ENCODE results near the gene FAM186B.
A peak's percentile ranks its signal among the peaks of the same experiment; 100 is the strongest.

The FAM186B gene

GRCh38 chr12:49552014-49552413 is 53.4 kb downstream of the FAM186B start:
- DNase-seq (ENCODE audit: low spot score), result no peak

GRCh38 chr12:49550693-49551252 is 54.7 kb downstream of the FAM186B start:
- DNase-seq (ENCODE audit: low spot score), result no peak

- DNase-seq (ENCODE audit: low spot score), result no peak
Measured at GRCh38 chr12:49549735-49550692, 55.4 kb downstream of the FAM186B start.

- DNase-seq (ENCODE audit: low spot score), result no peak
Measured at GRCh38 chr12:49548822-49549648, 56.4 kb downstream of the FAM186B start.

GRCh38 chr12:49548481-49548821 is 57.0 kb downstream of the FAM186B start:
- no peak for DNase-seq (ENCODE audit: low spot score)

GRCh38 chr12:49547090-49547690 is 58.2 kb downstream of the FAM186B start:
- no peak for DNase-seq (ENCODE audit: low spot score)

GRCh38 chr12:49546481-49546880 is 59.0 kb downstream of the FAM186B start:
- DNase-seq (ENCODE audit: low spot score), result no peak

GRCh38 chr12:49545815-49546214 is 59.6 kb downstream of the FAM186B start:
- DNase-seq (ENCODE audit: low spot score), result no peak

- no peak for DNase-seq (ENCODE audit: low spot score)
Measured at GRCh38 chr12:49543914-49544815, 61.3 kb downstream of the FAM186B start.

- DNase-seq (ENCODE audit: low spot score), result no peak
Measured at GRCh38 chr12:49543221-49543913, 62.1 kb downstream of the FAM186B start.

GRCh38 chr12:49542592-49543160 is 62.8 kb downstream of the FAM186B start:
- DNase-seq (ENCODE audit: low spot score), result no peak

GRCh38 chr12:49541911-49542505 is 63.4 kb downstream of the FAM186B start:
- DNase-seq (ENCODE audit: low spot score), result no peak

GRCh38 chr12:49541140-49541861 is 64.1 kb downstream of the FAM186B start:
- DNase-seq (ENCODE audit: low spot score), result no peak

GRCh38 chr12:49540229-49541139 is 65.0 kb downstream of the FAM186B start:
- peak; percentile 81 for DNase-seq (ENCODE audit: low spot score)

GRCh38 chr12:49539406-49540228 is 65.8 kb downstream of the FAM186B start:
- no peak for DNase-seq (ENCODE audit: low spot score)

- DNase-seq (ENCODE audit: low spot score), result peak; percentile 58
Measured at GRCh38 chr12:49538510-49539403, 66.7 kb downstream of the FAM186B start, which contains the start of gene KCNH3. TSS of gene KCNH3 (plus strand) at chr12:49539030. CDS start at chr12:49539417, 387 bp downstream.

Measured in kidney tubule cell (primary cell).